NCI-H1694 (cell line): ENCODE results near the gene INPPL1.
"Not testable (repeated sequence)": the region's sequence is repeated elsewhere in the genome, so short reads cannot be mapped to it uniquely, and the experiment has no call there.

Source experiments
- DNase-seq: peaks from one replicate; lab custom pipeline; 2025; lab: John Stamatoyannopoulos, UW

The INPPL1 gene

GRCh38 chr11:72244361-72245262 is 20.0 kb downstream of the INPPL1 start:
- DNase-seq: no peak

GRCh38 chr11:72245263-72245816 is 20.8 kb downstream of the INPPL1 start:
- no peak for DNase-seq

GRCh38 chr11:72247584-72247983 is 23.0 kb downstream of the INPPL1 start:
- DNase-seq: no peak

GRCh38 chr11:72249961-72250360 is 25.4 kb downstream of the INPPL1 start:
- DNase-seq: no peak

- no peak for DNase-seq
Observed at GRCh38 chr11:72250661-72251464, 26.3 kb downstream of the INPPL1 start.

GRCh38 chr11:72251614-72252013 is 27.0 kb downstream of the INPPL1 start:
- no peak for DNase-seq

- DNase-seq: no peak
Observed at GRCh38 chr11:72253392-72253791, 28.8 kb downstream of the INPPL1 start.

- no peak for DNase-seq
Observed at GRCh38 chr11:72254299-72254993, 29.9 kb downstream of the INPPL1 start.

GRCh38 chr11:72257570-72257969 is 33.0 kb downstream of the INPPL1 start:
- DNase-seq: no peak

- no peak for DNase-seq
Observed at GRCh38 chr11:72259490-72259889, 34.9 kb downstream of the INPPL1 start.

- DNase-seq: no peak
Observed at GRCh38 chr11:72260574-72260973, 36.0 kb downstream of the INPPL1 start.

- DNase-seq: no peak
Observed at GRCh38 chr11:72263361-72263760, 38.8 kb downstream of the INPPL1 start.

GRCh38 chr11:72265951-72266350 is 41.4 kb downstream of the INPPL1 start:
- DNase-seq: no peak

- DNase-seq: not testable (repeated sequence)
Observed at GRCh38 chr11:72266960-72267359, 42.4 kb downstream of the INPPL1 start.

GRCh38 chr11:72267956-72268617 is 43.5 kb downstream of the INPPL1 start:
- DNase-seq: no peak

- no peak for DNase-seq
Observed at GRCh38 chr11:72271980-72272379, 47.4 kb downstream of the INPPL1 start.

- DNase-seq: no peak
Observed at GRCh38 chr11:72274435-72274834, 49.9 kb downstream of the INPPL1 start.

GRCh38 chr11:72278905-72279304 is 54.3 kb downstream of the INPPL1 start:
- no peak for DNase-seq

GRCh38 chr11:72280037-72280436 is 55.5 kb downstream of the INPPL1 start:
- DNase-seq: no peak

- no peak for DNase-seq
Observed at GRCh38 chr11:72280726-72281315, 56.3 kb downstream of the INPPL1 start.

GRCh38 chr11:72283947-72284346 is 59.4 kb downstream of the INPPL1 start:
- no peak for DNase-seq
